ENCODE data around the gene COL6A1.

The COL6A1 gene

GRCh38 chr21:46014828-46015227, 33.3 kb downstream of the COL6A1 start:
- DNase-seq (ENCODE audit: low read depth): no peak
- H3K4me3 ChIP-seq (ENCODE audit: control insufficient read depth, low read depth, low read length): no peak overlapping the region
- no peak for TF ChIP-seq CTCF (conservative IDR thresholded peaks at IDR 0.05; ENCODE audit: control insufficient read depth, insufficient read depth, low read depth, low read length)

- no peak overlapping the region for H3K4me3 ChIP-seq (ENCODE audit: control insufficient read depth, low read depth, low read length)
- no peak for TF ChIP-seq CTCF (conservative IDR thresholded peaks at IDR 0.05; ENCODE audit: control insufficient read depth, insufficient read depth, low read depth, low read length)
Observed at GRCh38 chr21:46017148-46017547, 35.6 kb downstream of the COL6A1 start.

GRCh38 chr21:46017695-46018094, 36.1 kb downstream of the COL6A1 start:
- H3K4me3 ChIP-seq (ENCODE audit: control insufficient read depth, low read depth, low read length): no peak overlapping the region
- no peak for DNase-seq (ENCODE audit: low read depth)
- no peak for TF ChIP-seq CTCF (conservative IDR thresholded peaks at IDR 0.05; ENCODE audit: control insufficient read depth, insufficient read depth, low read depth, low read length)

More at GRCh38 chr21:46017148-46017547, 35.6 kb downstream of the COL6A1 start:
- DNase-seq (ENCODE audit: low read depth): no peak

GRCh38 chr21:46018615-46019014, 37.0 kb downstream of the COL6A1 start:
- H3K4me3 ChIP-seq (ENCODE audit: control insufficient read depth, low read depth, low read length): no peak overlapping the region
- no peak for TF ChIP-seq CTCF (conservative IDR thresholded peaks at IDR 0.05; ENCODE audit: control insufficient read depth, insufficient read depth, low read depth, low read length)
- DNase-seq (ENCODE audit: low read depth): no peak

- DNase-seq (ENCODE audit: low read depth): no peak
- no peak overlapping the region for H3K4me3 ChIP-seq (ENCODE audit: control insufficient read depth, low read depth, low read length)
- no peak for TF ChIP-seq CTCF (conservative IDR thresholded peaks at IDR 0.05; ENCODE audit: control insufficient read depth, insufficient read depth, low read depth, low read length)
Observed at GRCh38 chr21:46020581-46020980, 39.0 kb downstream of the COL6A1 start.

GRCh38 chr21:46021398-46021797, 39.8 kb downstream of the COL6A1 start:
- no peak for TF ChIP-seq CTCF (conservative IDR thresholded peaks at IDR 0.05; ENCODE audit: control insufficient read depth, insufficient read depth, low read depth, low read length)
- H3K4me3 ChIP-seq (ENCODE audit: control insufficient read depth, low read depth, low read length): no peak overlapping the region
- DNase-seq (ENCODE audit: low read depth): no peak

GRCh38 chr21:46021978-46022544, 40.5 kb downstream of the COL6A1 start:
- H3K4me3 ChIP-seq (ENCODE audit: control insufficient read depth, low read depth, low read length): no peak overlapping the region
- DNase-seq (ENCODE audit: low read depth): no peak
- no peak for TF ChIP-seq CTCF (conservative IDR thresholded peaks at IDR 0.05; ENCODE audit: control insufficient read depth, insufficient read depth, low read depth, low read length)

Measured in fibroblast of mammary gland (primary cell).